Measurements from ENCODE around the gene NECAB3.

GRCh38 chr20:33660035-33660684 is 14.1 kb downstream of the NECAB3 start:
- TF ChIP-seq CTCF (IDR thresholded peaks at IDR 0.05) (no peak), SIN3A (IDR thresholded peaks at IDR 0.05; ENCODE audit: borderline replicate concordance, insufficient read depth, low read depth, low read length) (no peak), REST (IDR thresholded peaks at IDR 0.05; ENCODE audit: insufficient read depth in 1 of 2, low read depth in 2 of 2, low read length in 1 of 2) (no peak)

Measured in Panc1 (cell line).